Bronchial smooth muscle cell (primary cell): ENCODE measurements around the gene MRPL33. TPM values are rescaled to one million over a fixed set of nuclear protein-coding genes. Genes with fewer than 3 reads are reported as not detected.

Experiments
- total RNA-seq: library from RNA; depleted of rRNA; stranded (reverse); fragments of >200 nt; gene quantifications from 2 replicates; pipeline ENCODE4 v1.2.1, GENCODE V29; 2014

The MRPL33 gene
- total RNA-seq, result 30.0 and 67.8 TPM in 2 replicates

GRCh38 chr2:27771548-27772335 is at the start of gene MRPL33:
TSS of gene MRPL33 (plus strand) at chr2:27771719. CDS start at chr2:27771778, 59 bp downstream.

Other genes with a start within 250 kb of the MRPL33 start
- 16.1 and 16.8 TPM in 2 replicates for gene ZNF512, start 188.7 kb upstream of the MRPL33 start, total RNA-seq
- 1.7 and 3.0 TPM in 2 replicates for gene CCDC121, start 142.7 kb upstream of the MRPL33 start, total RNA-seq
- gene GPN1, start 142.7 kb upstream of the MRPL33 start, total RNA-seq, result 24.9 and 33.0 TPM in 2 replicates
- gene SUPT7L, start 108.1 kb upstream of the MRPL33 start, total RNA-seq, result 14.2 and 22.8 TPM in 2 replicates
- 21.6 and 22.1 TPM in 2 replicates for gene SLC4A1AP, start 107.8 kb upstream of the MRPL33 start, total RNA-seq
- gene RBKS, start 118.7 kb downstream of the MRPL33 start, total RNA-seq, result 2.7 and 3.9 TPM in 2 replicates
- gene BABAM2, start 119.0 kb downstream of the MRPL33 start, total RNA-seq, result 12.8 and 17.2 TPM in 2 replicates